Esophagus squamous epithelium (tissue), 4 donors: ENCODE data around the gene ETV6.

ENCODE experiments used
- CTCF ChIP-seq, 6 experiments: fragments of 450-650 bp in 4 of 6; fragments of 200-600 bp in 2 of 6; sonication (generic) in 2 of 6; IDR thresholded peaks; one replicate each; pipeline ENCODE4 v1.5.1; 2016 to 2019; ENCODE audit warnings: antibody characterized with exemption in 6 of 6, mild to moderate bottlenecking in 4 of 6, moderate library complexity in 4 of 6
- POLR2A ChIP-seq, 4 donors: fragments of 450-650 bp; IDR thresholded peaks; one replicate each; pipeline ENCODE4 v1.6.1; 2017; ENCODE audit warnings: antibody characterized with exemption in 4 of 4, mild to moderate bottlenecking in 4 of 4, moderate library complexity in 3 of 4

- TF ChIP-seq CTCF (IDR thresholded peaks at IDR 0.05) (no peak), POLR2A (IDR thresholded peaks at IDR 0.05) (no peak)
These were observed 44.1 kb downstream of the ETV6 start for GRCh38 chr12:11693601-11694000.
